HL-60 (cell line): ENCODE measurements around the gene RINL.

Experiments used
- DNase-seq, 2 experiments: peaks; one replicate each; pipeline ENCODE4 v3.0.0-alpha.2; 2010 to 2020; ENCODE audit warnings: low read depth in 1 of 2, low spot score in 1 of 2
- H3K27ac ChIP-seq: fragments of 250-450 bp; sonication (Bioruptor Pico); replicated peaks from 2 replicates; pipeline ENCODE4 v1.5.1; 2020; ENCODE audit warnings: mild to moderate bottlenecking, moderate library complexity
- H3K27me3 ChIP-seq: fragments of 250-450 bp; sonication (Bioruptor Pico); 2 replicates; pipeline ENCODE4 v1.5.1; 2021; ENCODE audit warnings: mild to moderate bottlenecking, moderate library complexity; ENCODE audit not compliant: insufficient read depth, poor library complexity, severe bottlenecking
- H3K4me3 ChIP-seq: replicated peaks from 2 replicates; pipeline ENCODE4 v1.5.1; 2011; ENCODE audit warnings: mild to moderate bottlenecking, control low read depth, low read length; ENCODE audit not compliant: insufficient read depth
- GABPA ChIP-seq: IDR thresholded peaks from 2 replicates; pipeline ENCODE4 v1.6.1; 2012; ENCODE audit warnings: low read depth
- POLR2AphosphoS5 ChIP-seq: IDR thresholded peaks from 2 replicates; pipeline ENCODE4 v1.6.1; 2012; ENCODE audit warnings: low read depth
- SPI1 ChIP-seq: IDR thresholded peaks from 2 replicates; pipeline ENCODE4 v1.6.1; 2012; ENCODE audit warnings: low read depth, mild to moderate bottlenecking, borderline replicate concordance
- TF ChIP-seq, protein P1 (sequence below): IDR thresholded peaks from 2 replicates; pipeline ENCODE4 v1.6.1; 2012; ENCODE audit warnings: low read depth; ENCODE audit not compliant: insufficient replicate concordance
- TF ChIP-seq, protein P2 (sequence below): IDR thresholded peaks from one replicate; pipeline ENCODE4 v1.5.1; 2011; ENCODE audit warnings: low read length, control low read depth, inconsistent platforms; ENCODE audit not compliant: insufficient read depth

RINL gene

DNA sequence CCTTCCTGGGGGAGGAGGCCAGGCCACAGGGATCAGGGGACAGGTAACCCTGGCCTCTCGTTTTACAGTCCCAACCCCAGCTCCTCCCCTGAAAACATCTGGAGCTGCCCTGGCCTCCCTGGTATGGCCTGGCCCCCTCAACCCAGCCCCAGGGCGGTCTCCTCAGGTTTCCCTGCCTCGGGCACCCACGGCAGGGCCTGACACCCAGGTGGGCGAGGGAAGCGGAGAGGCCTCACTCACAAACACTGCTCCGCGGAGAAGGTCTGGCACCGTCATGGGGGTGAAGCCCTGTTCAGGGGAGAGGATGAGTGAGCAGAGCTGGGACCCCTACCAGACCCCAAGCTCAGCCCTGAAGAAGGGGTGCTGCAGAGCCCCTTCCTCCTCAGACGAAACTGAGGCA lies 40.5 kb upstream of the RINL start:
- H3K27ac ChIP-seq = no peak overlapping the region
- TF ChIP-seq SPI1 = no peak
- no peak for TF ChIP-seq POLR2AphosphoS5
- no peak for TF ChIP-seq GABPA

DNA sequence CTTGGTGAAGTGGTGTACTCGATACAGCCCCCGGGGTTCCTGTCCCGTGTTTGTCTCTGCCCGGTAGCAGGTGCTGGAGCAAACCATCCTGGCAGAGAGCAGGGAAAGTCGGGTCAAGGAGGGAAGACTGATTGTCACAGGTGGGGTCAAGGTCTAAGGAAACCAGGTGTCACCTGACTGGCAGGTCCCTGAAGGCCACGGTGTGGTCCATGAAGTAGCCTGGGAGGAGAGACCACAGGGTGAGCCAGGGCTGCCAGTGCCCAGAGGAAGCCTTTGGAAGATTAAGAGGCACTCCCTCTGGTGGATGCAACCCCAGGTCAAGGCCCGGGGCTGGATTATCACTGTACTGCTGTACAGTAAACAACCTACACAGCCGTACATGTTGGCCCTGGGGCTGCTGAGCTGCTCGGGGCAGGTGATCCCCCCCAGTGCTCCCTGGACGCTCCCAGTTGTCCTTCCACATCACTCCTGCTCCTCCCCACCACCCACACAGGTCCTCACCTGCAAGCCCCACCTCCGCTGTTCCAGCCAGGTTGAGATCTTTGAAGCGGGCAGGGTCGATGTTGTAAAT lies 39.9 kb upstream of the RINL start:
- TF ChIP-seq GABPA (no peak), POLR2AphosphoS5 (no peak), SPI1 (no peak)
- TF ChIP-seq, protein P1, sequence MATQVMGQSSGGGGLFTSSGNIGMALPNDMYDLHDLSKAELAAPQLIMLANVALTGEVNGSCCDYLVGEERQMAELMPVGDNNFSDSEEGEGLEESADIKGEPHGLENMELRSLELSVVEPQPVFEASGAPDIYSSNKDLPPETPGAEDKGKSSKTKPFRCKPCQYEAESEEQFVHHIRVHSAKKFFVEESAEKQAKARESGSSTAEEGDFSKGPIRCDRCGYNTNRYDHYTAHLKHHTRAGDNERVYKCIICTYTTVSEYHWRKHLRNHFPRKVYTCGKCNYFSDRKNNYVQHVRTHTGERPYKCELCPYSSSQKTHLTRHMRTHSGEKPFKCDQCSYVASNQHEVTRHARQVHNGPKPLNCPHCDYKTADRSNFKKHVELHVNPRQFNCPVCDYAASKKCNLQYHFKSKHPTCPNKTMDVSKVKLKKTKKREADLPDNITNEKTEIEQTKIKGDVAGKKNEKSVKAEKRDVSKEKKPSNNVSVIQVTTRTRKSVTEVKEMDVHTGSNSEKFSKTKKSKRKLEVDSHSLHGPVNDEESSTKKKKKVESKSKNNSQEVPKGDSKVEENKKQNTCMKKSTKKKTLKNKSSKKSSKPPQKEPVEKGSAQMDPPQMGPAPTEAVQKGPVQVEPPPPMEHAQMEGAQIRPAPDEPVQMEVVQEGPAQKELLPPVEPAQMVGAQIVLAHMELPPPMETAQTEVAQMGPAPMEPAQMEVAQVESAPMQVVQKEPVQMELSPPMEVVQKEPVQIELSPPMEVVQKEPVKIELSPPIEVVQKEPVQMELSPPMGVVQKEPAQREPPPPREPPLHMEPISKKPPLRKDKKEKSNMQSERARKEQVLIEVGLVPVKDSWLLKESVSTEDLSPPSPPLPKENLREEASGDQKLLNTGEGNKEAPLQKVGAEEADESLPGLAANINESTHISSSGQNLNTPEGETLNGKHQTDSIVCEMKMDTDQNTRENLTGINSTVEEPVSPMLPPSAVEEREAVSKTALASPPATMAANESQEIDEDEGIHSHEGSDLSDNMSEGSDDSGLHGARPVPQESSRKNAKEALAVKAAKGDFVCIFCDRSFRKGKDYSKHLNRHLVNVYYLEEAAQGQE = no peak
- TF ChIP-seq, protein P2, sequence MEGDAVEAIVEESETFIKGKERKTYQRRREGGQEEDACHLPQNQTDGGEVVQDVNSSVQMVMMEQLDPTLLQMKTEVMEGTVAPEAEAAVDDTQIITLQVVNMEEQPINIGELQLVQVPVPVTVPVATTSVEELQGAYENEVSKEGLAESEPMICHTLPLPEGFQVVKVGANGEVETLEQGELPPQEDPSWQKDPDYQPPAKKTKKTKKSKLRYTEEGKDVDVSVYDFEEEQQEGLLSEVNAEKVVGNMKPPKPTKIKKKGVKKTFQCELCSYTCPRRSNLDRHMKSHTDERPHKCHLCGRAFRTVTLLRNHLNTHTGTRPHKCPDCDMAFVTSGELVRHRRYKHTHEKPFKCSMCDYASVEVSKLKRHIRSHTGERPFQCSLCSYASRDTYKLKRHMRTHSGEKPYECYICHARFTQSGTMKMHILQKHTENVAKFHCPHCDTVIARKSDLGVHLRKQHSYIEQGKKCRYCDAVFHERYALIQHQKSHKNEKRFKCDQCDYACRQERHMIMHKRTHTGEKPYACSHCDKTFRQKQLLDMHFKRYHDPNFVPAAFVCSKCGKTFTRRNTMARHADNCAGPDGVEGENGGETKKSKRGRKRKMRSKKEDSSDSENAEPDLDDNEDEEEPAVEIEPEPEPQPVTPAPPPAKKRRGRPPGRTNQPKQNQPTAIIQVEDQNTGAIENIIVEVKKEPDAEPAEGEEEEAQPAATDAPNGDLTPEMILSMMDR = no peak
- peak in 1 of 2 experiments; percentile 7 for DNase-seq
- no peak overlapping the region for H3K27ac ChIP-seq

More for the DNA sequence above, 40.5 kb upstream of the RINL start:
- H3K27me3 ChIP-seq = no peaks in the 10 kb centered on the region
- no peak overlapping the region for H3K4me3 ChIP-seq
- DNase-seq = no peak

DNA sequence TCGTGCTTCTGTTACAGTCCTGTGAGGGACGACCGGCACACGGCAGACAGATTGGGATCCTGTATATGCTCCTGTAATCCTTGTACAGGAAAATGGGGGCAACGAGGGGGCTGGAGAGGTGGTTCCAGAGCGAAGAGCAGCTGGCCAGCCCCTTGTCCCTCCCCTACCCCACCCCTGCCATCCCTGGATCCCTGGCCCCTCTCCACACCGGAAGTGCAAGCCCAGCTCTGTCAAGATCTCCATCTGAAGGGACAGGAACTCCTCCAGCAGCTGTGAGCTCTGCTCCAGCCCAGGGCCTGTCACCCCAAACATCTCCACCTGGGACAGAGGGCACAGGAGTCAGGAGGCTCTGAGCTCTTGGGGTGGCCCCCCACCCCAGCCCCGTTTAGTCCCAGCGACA lies 39.4 kb upstream of the RINL start:
- TF ChIP-seq GABPA = no peak
- TF ChIP-seq POLR2AphosphoS5 = no peak
- TF ChIP-seq, protein P2 = no peak
- TF ChIP-seq, protein P1 = no peak
- TF ChIP-seq SPI1 = no peak
- no peak for DNase-seq
- H3K27ac ChIP-seq = no peak overlapping the region
- no peaks in the 10 kb centered on the region for H3K27me3 ChIP-seq
- no peak overlapping the region for H3K4me3 ChIP-seq

More for the DNA sequence above, 39.9 kb upstream of the RINL start:
- no peaks in the 10 kb centered on the region for H3K27me3 ChIP-seq
- no peak overlapping the region for H3K4me3 ChIP-seq

DNA sequence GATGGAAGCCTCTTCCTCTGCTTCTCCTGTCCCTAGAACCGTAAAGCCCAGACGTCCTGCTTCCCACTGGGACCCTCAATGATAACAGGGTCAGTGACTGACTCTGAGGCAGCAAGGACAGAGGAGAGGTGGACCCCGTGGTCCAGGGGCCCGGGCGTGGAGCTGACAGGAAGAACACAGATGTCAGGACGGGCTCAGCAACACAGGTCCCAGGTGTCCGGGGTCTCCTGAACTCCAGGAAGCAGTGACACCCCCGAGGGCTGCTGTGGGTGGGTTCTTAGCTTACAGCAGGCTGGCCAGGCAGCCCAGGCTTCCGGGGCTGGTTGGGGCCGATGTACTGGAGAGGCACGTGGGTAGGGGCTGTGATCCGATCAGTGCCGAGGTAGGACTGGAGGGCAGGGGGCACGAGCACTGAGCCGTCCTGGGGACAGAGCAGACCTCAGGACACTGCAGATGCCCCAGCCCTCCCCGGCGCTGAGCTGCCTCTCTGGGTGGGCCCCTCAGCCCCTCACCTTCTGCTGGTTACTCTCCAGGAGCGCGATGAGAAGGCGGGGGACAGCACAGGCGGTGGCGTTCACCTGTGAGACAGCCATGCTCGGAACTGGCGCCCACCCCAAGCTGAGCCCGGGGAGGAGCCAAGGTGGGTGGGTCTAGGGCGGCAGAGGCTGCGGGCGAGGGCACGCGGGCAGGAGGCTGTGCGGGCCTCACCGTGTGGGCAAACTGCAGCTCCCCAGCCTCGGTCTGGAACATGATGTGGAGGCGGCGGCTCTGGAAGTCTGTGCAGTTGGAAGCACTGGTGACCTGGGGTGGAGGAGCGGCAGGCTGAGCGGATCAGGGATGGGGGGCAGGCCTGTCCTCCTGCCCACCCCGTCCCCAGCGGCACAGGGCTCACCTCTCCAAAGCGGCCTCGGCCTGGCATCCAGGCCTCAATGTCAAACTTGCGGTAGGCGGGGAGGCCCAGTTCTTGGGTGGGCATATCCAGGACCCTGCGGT lies 37.5 kb upstream of the RINL start:
- DNase-seq = no peak
- Histone ChIP-seq H3K27me3 (no peaks in the 10 kb centered on the region), H3K4me3 (no peak overlapping the region), H3K27ac (no peak overlapping the region)
- TF ChIP-seq, protein P1 = no peak
- TF ChIP-seq, protein P2 = no peak
